GM11168 (cell line): ENCODE measurements around the gene PTPRN2.
"Not testable (repeated sequence)": the region's sequence is repeated elsewhere in the genome, so short reads cannot be mapped to it uniquely, and the experiment has no call there.

Experiments
- in situ Hi-C: fragments of 300-500 bp; cut with MboI; formaldehyde crosslinking; loops from one replicate; pipeline ENCODE4 v1.12.0; 2022; ENCODE audit warnings: low sequenced_read_pairs; ENCODE audit not compliant: unreplicated experiment

PTPRN2 gene

GRCh38 chr7:157489870-157490269, 1097.8 kb downstream of the PTPRN2 start:
- in situ Hi-C loops, result not testable (repeated sequence)
